Adrenal gland (tissue), 12 donors: ENCODE measurements around the gene GPRC5C. TPM values are rescaled to one million over a fixed set of nuclear protein-coding genes. Genes with fewer than 3 reads are reported as not detected.

Source experiments
- DNase-seq, 7 donors: peaks; one replicate each; pipeline ENCODE4 v3.0.0-alpha.2; 2019 to 2020
- H3K27ac ChIP-seq, 5 donors: fragments of 200-600 bp; sonication (generic) in 4 of 5; 1 replicate in 3 of 5; 2 replicates in 2 of 5; pipeline versions ENCODE4 v1.5.1 to v1.8.0; 2016 to 2020; ENCODE audit warnings: mild to moderate bottlenecking in 1 of 5
- H3K27me3 ChIP-seq: fragments of 200-600 bp; 2 replicates; pipeline ENCODE4 v1.8.0; 2021
- H3K36me3 ChIP-seq, 2 donors: fragments of 200-600 bp; replicated peaks in 1 of 2; 1 replicate in 1 of 2; 2 replicates in 1 of 2; pipeline versions ENCODE4 v1.5.1 to v1.8.0; 2018 to 2022
- H3K4me1 ChIP-seq, 2 donors: fragments of 200-600 bp; replicated peaks in 1 of 2; 1 replicate in 1 of 2; 2 replicates in 1 of 2; pipeline versions ENCODE4 v1.5.1 to v1.8.0; 2018 to 2021
- H3K4me3 ChIP-seq, 4 donors: fragments of 200-600 bp; sonication (generic) in 3 of 4; one replicate each; pipeline ENCODE4 v1.5.1; 2016 to 2018
- H3K9me3 ChIP-seq, 3 donors: fragments of 200-600 bp; sonication (generic) in 1 of 3; replicated peaks in 1 of 3; 1 replicate in 2 of 3; 2 replicates in 1 of 3; pipeline versions ENCODE4 v1.5.1 to v1.8.0; 2016 to 2021
- CTCF ChIP-seq, 6 experiments: fragments of 450-650 bp in 4 of 6; fragments of 200-600 bp in 2 of 6; sonication (generic) in 1 of 6; IDR thresholded peaks; 1 replicate in 5 of 6; 2 replicates in 1 of 6; pipeline versions ENCODE4 v1.5.1 to v1.8.0; 2016 to 2021; ENCODE audit warnings: antibody characterized with exemption in 6 of 6, mild to moderate bottlenecking in 2 of 6, moderate library complexity in 1 of 6
- POLR2A ChIP-seq, 2 donors: fragments of 450-650 bp; IDR thresholded peaks; one replicate each; pipeline ENCODE4 v1.6.1; 2017; ENCODE audit warnings: antibody characterized with exemption in 2 of 2, mild to moderate bottlenecking in 2 of 2, moderate library complexity in 1 of 2
- WGBS, 4 donors: extraction: QIAGEN DNeasy Blood & Tissue Kit in 2 of 4; methylation state at CpG; one replicate each; pipeline versions ENCODE4 v1.1.5 to v1.1.7; 2013 to 2017; 5-methylcytosine and 5-hydroxymethylcytosine counted together
- intact Hi-C, 2 donors: fragments of 100-400 bp; cut with DNase I; formaldehyde crosslinking; loops; one replicate each; pipeline versions ENCODE4 v1.14.1 to v1.15.0; 2022 to 2023
- polyA plus RNA-seq, 3 donors: library from polyadenylated mRNA; stranded (reverse); fragments of 200-250 nt in 2 of 3; fragments of 350-450 nt in 1 of 3; fragmentation: Illumina TruSeq in 1 of 3; extraction: RNeasy Lipid Tissue Mini Kit (QIAGEN cat#74804) in 1 of 3; gene quantifications; one replicate each; pipeline ENCODE4 v1.2.3, GENCODE V29; 2013 to 2014
- small RNA-seq, 2 donors: library from RNA; depleted of rRNA; stranded (forward); fragments of <200 nt; gene quantifications; one replicate each; pipeline ENCODE3, GENCODE V24; 2016
- total RNA-seq, 9 donors: library from RNA; depleted of rRNA in 4 of 9; stranded (reverse); fragments of >200 nt in 4 of 9; fragments of 120-200 nt in 1 of 9; fragmentation: NEBNext Ultra II Directional in 1 of 9; extraction: Animal tissue kit (Norgen Biotek cat#: 25700) in 1 of 9; gene quantifications; one replicate each; pipeline versions ENCODE4 v1.1.0 to v1.2.4, GENCODE V29; 2013 to 2023
- donor health status: healthy with polysubstance abuse.
- donor health status: Bipolar disorder and iron deficiency.
- donor health status: DM: yes; HTN: yes; CAD: no.
- donor health status: DM: no; HTN: no; CAD: no.
- donor health status: DM: no; HTN: no; CAD: no.
- donor health status: DM: yes; HTN: yes; CAD: no.

The GPRC5C gene
- total and polyA plus RNA-seq, 12 donors, result 2.7 to 67.2 (median 30.5) TPM

DNA sequence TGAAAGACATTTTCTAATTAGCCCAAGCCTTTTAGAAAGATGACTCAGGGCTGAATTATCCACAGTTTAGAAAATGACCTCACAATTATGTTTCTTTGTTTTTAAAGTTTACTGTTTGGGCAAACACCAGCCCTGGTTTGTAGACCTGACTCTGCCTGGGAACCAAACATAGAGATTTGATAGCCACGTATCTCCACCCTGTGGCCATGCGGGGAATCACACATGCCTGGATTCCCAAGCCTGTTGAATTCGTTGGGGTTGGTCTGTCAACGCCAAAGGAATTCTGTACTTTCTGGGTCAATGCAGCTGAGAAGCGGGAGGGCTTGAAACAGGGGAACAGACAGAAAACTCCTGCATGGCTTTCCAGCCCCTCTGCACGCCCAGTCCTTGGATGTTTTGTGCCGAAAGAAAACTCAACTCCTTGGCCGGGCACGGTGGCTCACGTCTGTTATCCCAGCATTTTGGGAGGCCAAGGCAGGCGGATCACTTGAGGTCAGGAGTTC is 61.5 kb downstream of the GPRC5C start:
- H3K36me3 ChIP-seq, result no peaks in the 10 kb centered on the region
- 37 to 44% (median 39%) methylated on average over 10 to 11 of the region's 11 CpGs for WGBS, 4 donors
- no peak overlapping the region for H3K4me3 ChIP-seq
- no peak overlapping the region for H3K27ac ChIP-seq
- H3K4me1 ChIP-seq, result no peaks in the 10 kb centered on the region
- no peaks in the 10 kb centered on the region for H3K27me3 ChIP-seq
- H3K9me3 ChIP-seq, result no peaks in the 10 kb centered on the region
- intact Hi-C loops, result no loop called here
- TF ChIP-seq POLR2A (IDR thresholded peaks at IDR 0.05) (no peak), CTCF (IDR thresholded peaks at IDR 0.05) (peak; percentile 84 to 90 (median 86))
- peak; percentile 65 to 85 (median 74) for DNase-seq

Small RNA genes lying within 50 kb of the gene (small RNA-seq; reads per million reads assigned to genes)
- gene RNA5SP448, result 0.17 to 0.36 reads per million in 2 donors

Other genes with a start within 250 kb of the GPRC5C start
- 1,000 to 10,000 TPM in 1 of 9 donors, 100 to 1,000 TPM in 8; 136 to 1,558 (median 716) TPM for gene RPL38, start 228.4 kb upstream of the GPRC5C start, total RNA-seq
- 1,000 to 10,000 TPM in 2 of 3 donors, 100 to 1,000 TPM in 1; 998 to 1,921 (median 1,717) TPM for gene RPL38, start 228.4 kb upstream of the GPRC5C start, polyA plus RNA-seq
- gene TTYH2, start 218.5 kb upstream of the GPRC5C start, total RNA-seq, result 10 to 100 TPM in 4 of 9 donors, 1 to 10 TPM in 5; 3.7 to 24.0 (median 9.7) TPM
- gene TTYH2, start 218.5 kb upstream of the GPRC5C start, polyA plus RNA-seq, result 10 to 100 TPM in 1 of 3 donors, 1 to 10 TPM in 2; 2.9 to 40.5 (median 5.6) TPM
- under 1 TPM in 2 of 9 donors, not detected in 7; 0.06 to 0.14 TPM for gene DNAI2, start 157.9 kb upstream of the GPRC5C start, total RNA-seq
- gene DNAI2, start 157.9 kb upstream of the GPRC5C start, polyA plus RNA-seq, result under 1 TPM in 1 of 3 donors, not detected in 2; 0.26 TPM
- gene KIF19, start 105.9 kb upstream of the GPRC5C start, total RNA-seq, result under 1 TPM in 8 of 9 donors, not detected in 1; 0.06 to 0.69 (median 0.29) TPM
- gene KIF19, start 105.9 kb upstream of the GPRC5C start, polyA plus RNA-seq, result 1 to 10 TPM in 1 of 3 donors, under 1 TPM in 1, not detected in 1; 0.64 to 1.7 TPM
- gene BTBD17, start 70.2 kb upstream of the GPRC5C start, total RNA-seq, result 1 to 10 TPM in 2 of 9 donors, under 1 TPM in 3, not detected in 4; 0.11 to 1.1 (median 0.69) TPM
- under 1 TPM; 0.10 to 0.72 (median 0.24) TPM for gene BTBD17, start 70.2 kb upstream of the GPRC5C start, polyA plus RNA-seq
- gene GPR142, start 64.6 kb upstream of the GPRC5C start, total RNA-seq, result not detected
- under 1 TPM in 1 of 3 donors, not detected in 2; 0.13 TPM for gene GPR142, start 64.6 kb upstream of the GPRC5C start, polyA plus RNA-seq
- 10 to 100 TPM in 6 of 9 donors, 1 to 10 TPM in 3; 1.6 to 26.6 (median 15.1) TPM for gene CD300A, start 34.5 kb downstream of the GPRC5C start, total RNA-seq
- gene CD300A, start 34.5 kb downstream of the GPRC5C start, polyA plus RNA-seq, result 10 to 100 TPM in 1 of 3 donors, 1 to 10 TPM in 2; 7.3 to 11.7 (median 8.5) TPM
- under 1 TPM in 8 of 9 donors, not detected in 1; 0.17 to 0.95 (median 0.26) TPM for gene CD300LB, start 99.4 kb downstream of the GPRC5C start, total RNA-seq
- gene CD300LB, start 99.4 kb downstream of the GPRC5C start, polyA plus RNA-seq, result under 1 TPM; 0.24 to 0.40 (median 0.30) TPM
- 1 to 10 TPM in 7 of 9 donors, under 1 TPM in 1, not detected in 1; 0.22 to 4.5 (median 2.5) TPM for gene CD300C, start 114.0 kb downstream of the GPRC5C start, total RNA-seq
- gene CD300C, start 114.0 kb downstream of the GPRC5C start, polyA plus RNA-seq, result 1 to 10 TPM in 2 of 3 donors, under 1 TPM in 1; 0.64 to 1.2 (median 1.0) TPM
- not detected for gene CD300H, start 135.4 kb downstream of the GPRC5C start, total RNA-seq
- gene CD300H, start 135.4 kb downstream of the GPRC5C start, polyA plus RNA-seq, result not detected
- not detected for gene CD300LD, start 160.2 kb downstream of the GPRC5C start, total RNA-seq
- not detected for gene CD300LD, start 160.2 kb downstream of the GPRC5C start, polyA plus RNA-seq
- under 1 TPM in 8 of 9 donors, not detected in 1; 0.06 to 0.96 (median 0.23) TPM for gene CD300E, start 191.7 kb downstream of the GPRC5C start, total RNA-seq
- gene CD300E, start 191.7 kb downstream of the GPRC5C start, polyA plus RNA-seq, result 1 to 10 TPM in 2 of 3 donors, under 1 TPM in 1; 0.71 to 2.4 (median 1.5) TPM